K562 (cell line): Measurements from ENCODE around the gene COA7. TPM values are rescaled to one million over a fixed set of nuclear protein-coding genes. Genes with fewer than 3 reads are reported as not detected.

Source experiments
- BHLHE40 ChIP-seq: IDR thresholded peaks from 2 replicates; pipeline ENCODE4 v1.6.1; 2011; ENCODE audit warnings: low read length, improper control_type of control experiment
- BMI1 ChIP-seq: fragments of 150-350 bp; IDR thresholded peaks from 2 replicates; pipeline ENCODE4 v1.6.1; 2014; ENCODE audit warnings: low read length
- CEBPG ChIP-seq, 3 experiments: fragments of 200-800 bp in 1 of 3; sonication (Bioruptor generic) in 1 of 3; sonication (generic) in 1 of 3; formaldehyde crosslinking in 1 of 3; IDR thresholded peaks in 2 of 3; conservative IDR thresholded peaks in 1 of 3; 2 replicates each; pipeline versions ENCODE4 v1.6.1 to v1.8.0; 2016 to 2022; ENCODE audit warnings: missing compliant biosample characterization in 2 of 3, missing genetic modification characterization in 2 of 3, mild to moderate bottlenecking in 1 of 3, missing genetic modification reagents in 1 of 3
- COPS2 ChIP-seq: fragments of 450-650 bp; conservative IDR thresholded peaks from 2 replicates; pipeline ENCODE4 v1.6.1; 2016; ENCODE audit warnings: mild to moderate bottlenecking, moderate library complexity
- CREB3 ChIP-seq: fragments of 450-650 bp; conservative IDR thresholded peaks from 2 replicates; pipeline ENCODE4 v1.6.1; 2016; ENCODE audit warnings: missing genetic modification characterization, low read depth, mild to moderate bottlenecking, missing compliant biosample characterization, moderate library complexity
- IRF2 ChIP-seq: sonication (generic); formaldehyde crosslinking; IDR thresholded peaks from 2 replicates; pipeline ENCODE4 v1.8.1; 2022; ENCODE audit warnings: mild to moderate bottlenecking, missing genetic modification reagents
- OTX1 ChIP-seq: fragments of 450-650 bp; formaldehyde crosslinking; IDR thresholded peaks from 2 replicates; pipeline ENCODE4 v1.4.0; 2022; ENCODE audit warnings: mild to moderate bottlenecking
- POLR2AphosphoS5 ChIP-seq: IDR thresholded peaks from 2 replicates; pipeline ENCODE4 v1.6.1; 2011; ENCODE audit warnings: mild to moderate bottlenecking, low read depth, low read length, moderate library complexity; ENCODE audit not compliant: control insufficient read depth, insufficient read depth
- RFX7 ChIP-seq: fragments of 250-450 bp; sonication (Bioruptor Pico); IDR thresholded peaks from 2 replicates; pipeline ENCODE4 v1.5.1; 2021; ENCODE audit warnings: mild to moderate bottlenecking
- SMARCA4 ChIP-seq: fragments of 450-650 bp; IDR thresholded peaks from 2 replicates; pipeline ENCODE4 v1.6.1; 2016
- SNAPC5 ChIP-seq: fragments of 250-450 bp; sonication (Bioruptor Pico); IDR thresholded peaks from 2 replicates; pipeline ENCODE4 v1.8.0; 2021; ENCODE audit warnings: moderate library complexity, mild to moderate bottlenecking, inconsistent platforms
- SRSF9 ChIP-seq: fragments of 200-400 bp; formaldehyde crosslinking; IDR thresholded peaks from 2 replicates; pipeline ENCODE4 v1.6.1; 2017; ENCODE audit warnings: low read depth, low read length, borderline replicate concordance
- TSHZ1 ChIP-seq: fragments of 250-450 bp; sonication (Bioruptor Pico); IDR thresholded peaks from 2 replicates; pipeline ENCODE4 v1.4.0; 2020; ENCODE audit warnings: mild to moderate bottlenecking, moderate library complexity
- WHSC1 ChIP-seq: IDR thresholded peaks from one replicate; pipeline ENCODE4 v1.6.1; 2012; ENCODE audit warnings: low read length, control low read depth, inconsistent platforms
- YBX1 ChIP-seq: fragments of 450-650 bp; IDR thresholded peaks from 2 replicates; pipeline ENCODE4 v1.7.1; 2016; ENCODE audit warnings: mild to moderate bottlenecking
- ZNF184 ChIP-seq: sonication (generic); formaldehyde crosslinking; IDR thresholded peaks from 2 replicates; pipeline ENCODE4 v1.5.0; 2020; ENCODE audit warnings: missing genetic modification reagents
- ZNF561 ChIP-seq: fragments of 450-650 bp; formaldehyde crosslinking; conservative IDR thresholded peaks from 2 replicates; pipeline ENCODE4 v1.4.0; 2020; ENCODE audit warnings: mild to moderate bottlenecking, moderate library complexity
- ZNF655 ChIP-seq: fragments of 250-450 bp; sonication (Bioruptor Pico); IDR thresholded peaks from 2 replicates; pipeline ENCODE4 v1.5.0; 2021
- ZNF76 ChIP-seq: fragments of 250-450 bp; sonication (Bioruptor Pico); IDR thresholded peaks from 2 replicates; pipeline ENCODE4 v1.4.0; 2020; ENCODE audit warnings: mild to moderate bottlenecking, moderate library complexity, borderline replicate concordance
- polyA plus RNA-seq, 8 experiments: library from polyadenylated mRNA; depleted of rRNA in 4 of 8; stranded (reverse) in 5 of 8; unstranded in 3 of 8; fragments of >200 nt; fragmentation: Nextera tagmentation in 2 of 8; fragmentation: Illumina TruSeq in 1 of 8; extraction: Ambion mirVana in 2 of 8; extraction: Trizol in 1 of 8; gene quantifications; 2 replicates each; pipeline versions ENCODE4 v1.2.1 to v1.2.3, GENCODE V29; 2011 to 2014; ENCODE audit warnings: inconsistent platforms in 1 of 8, missing spikeins in 1 of 8
- total RNA-seq, 7 experiments: library from RNA; depleted of rRNA in 6 of 7; stranded (reverse); fragments of >200 nt in 6 of 7; fragmentation: Illumina TruSeq in 2 of 7; extraction: Trizol in 2 of 7; gene quantifications; 2 replicates each; pipeline versions ENCODE4 v1.2.1 to v1.2.3, GENCODE V29; 2011 to 2021; ENCODE audit warnings: low replicate concordance in 1 of 7
- TF ChIP-seq, protein P1 (sequence below): sonication (generic); formaldehyde crosslinking; IDR thresholded peaks from 2 replicates; pipeline ENCODE4 v1.8.1; 2023; ENCODE audit warnings: mild to moderate bottlenecking, missing genetic modification reagents

Gene COA7
- total and polyA plus RNA-seq, 9 of the 15 experiments (the other 6 are each of a cell fraction or from before 2014, with no cell fraction given): 19.4 to 82.8 (median 51.0) TPM

DNA sequence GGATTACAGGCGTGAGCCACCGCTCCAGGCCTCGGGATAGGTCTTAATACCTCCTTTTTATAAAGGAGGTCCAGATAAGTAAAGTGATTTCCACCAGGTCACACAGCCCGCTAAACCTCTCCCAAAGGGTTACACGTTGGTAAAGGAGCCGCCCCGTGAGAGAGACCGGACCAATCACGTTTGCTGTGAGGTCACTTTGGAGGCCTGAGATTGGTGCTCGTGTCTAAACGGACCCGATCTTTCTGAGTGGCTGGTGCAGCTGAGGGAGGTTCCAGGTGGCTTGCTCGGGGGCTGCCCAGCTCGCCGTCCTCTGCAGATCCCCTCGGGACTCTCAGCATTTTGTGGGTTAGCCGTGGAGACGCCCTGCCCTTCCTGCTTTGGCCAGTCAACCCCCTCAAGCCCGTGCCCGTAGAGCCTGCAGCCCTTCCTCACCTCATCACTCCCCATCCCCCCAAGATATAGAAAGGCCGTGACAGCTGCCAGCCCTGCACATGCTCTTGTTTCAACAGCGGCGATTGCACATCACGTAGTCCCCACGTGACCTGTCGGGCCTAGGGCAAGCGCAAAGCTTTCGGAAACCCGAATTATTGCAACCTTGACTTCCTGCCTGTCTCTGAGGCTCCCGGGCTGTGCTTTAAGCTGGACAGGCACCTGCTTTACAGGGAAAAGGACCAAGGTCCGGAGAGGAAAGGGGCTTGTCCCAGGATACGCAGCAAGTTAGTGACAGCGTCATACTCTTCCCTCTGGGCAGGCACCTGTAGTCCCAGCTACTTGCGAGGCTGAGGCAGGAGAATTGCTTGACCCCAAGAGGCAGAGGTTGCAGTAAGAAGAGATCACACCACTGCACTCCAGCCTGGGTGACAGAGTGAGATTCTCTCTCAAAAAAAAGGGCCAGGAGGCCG, 5.0 kb upstream of the COA7 start (continued):
- TF ChIP-seq SNAPC5 (CRISPR knock-in tag) (no peak), SRSF9 (no peak), ZNF655 (no peak), YBX1 (no peak), ZNF184 (CRISPR knock-in tag) (no peak), POLR2AphosphoS5 (0 out of 2 replicates have a peak, but pooled peaks have one; percentile 13), ZNF561 (no peak), WHSC1 (no peak), COPS2 (no peak), BHLHE40 (peak; percentile 95), TSHZ1 (CRISPR knock-in tag) (no peak), SMARCA4 (no peak), IRF2 (CRISPR knock-in tag) (no peak), RFX7 (no peak), CEBPG (CRISPR knock-in tag; IDR thresholded peaks at IDR 0.05) (peak; percentile 83), CEBPG (tag; conservative IDR thresholded peaks at IDR 0.05 in 1 of 2, IDR thresholded peaks at IDR 0.05 in 1 of 2) (peak; percentile 69 to 70), ZNF76 (CRISPR knock-in tag) (no peak), CREB3 (tag) (peak; percentile 82; the same call in 1 of the 2 replicates), OTX1 (no peak), BMI1 (no peak)
- TF ChIP-seq, protein P1, sequence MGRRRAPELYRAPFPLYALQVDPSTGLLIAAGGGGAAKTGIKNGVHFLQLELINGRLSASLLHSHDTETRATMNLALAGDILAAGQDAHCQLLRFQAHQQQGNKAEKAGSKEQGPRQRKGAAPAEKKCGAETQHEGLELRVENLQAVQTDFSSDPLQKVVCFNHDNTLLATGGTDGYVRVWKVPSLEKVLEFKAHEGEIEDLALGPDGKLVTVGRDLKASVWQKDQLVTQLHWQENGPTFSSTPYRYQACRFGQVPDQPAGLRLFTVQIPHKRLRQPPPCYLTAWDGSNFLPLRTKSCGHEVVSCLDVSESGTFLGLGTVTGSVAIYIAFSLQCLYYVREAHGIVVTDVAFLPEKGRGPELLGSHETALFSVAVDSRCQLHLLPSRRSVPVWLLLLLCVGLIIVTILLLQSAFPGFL (CRISPR knock-in tag): no peak
